ENCODE data around the gene TGFBR2.

DNA sequence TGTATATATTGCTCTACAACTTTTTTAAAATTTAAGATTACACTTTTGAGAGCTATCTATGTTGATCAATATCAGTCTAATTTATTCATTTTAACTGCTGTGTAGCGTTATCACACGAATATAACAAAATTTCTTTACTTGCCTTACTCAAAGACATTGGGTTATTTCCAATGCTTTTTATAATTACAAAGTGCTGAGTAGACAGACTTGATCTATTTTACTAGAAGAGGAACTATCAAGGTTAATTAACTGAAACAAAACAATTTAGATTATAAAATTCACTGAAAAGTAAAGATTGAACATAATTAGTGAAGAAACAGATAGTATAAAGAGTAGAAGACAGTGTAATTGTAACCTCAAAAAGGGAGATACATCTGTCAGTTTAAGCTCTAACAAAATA is 105.5 kb downstream of the TGFBR2 start:
- TF ChIP-seq, protein P1, sequence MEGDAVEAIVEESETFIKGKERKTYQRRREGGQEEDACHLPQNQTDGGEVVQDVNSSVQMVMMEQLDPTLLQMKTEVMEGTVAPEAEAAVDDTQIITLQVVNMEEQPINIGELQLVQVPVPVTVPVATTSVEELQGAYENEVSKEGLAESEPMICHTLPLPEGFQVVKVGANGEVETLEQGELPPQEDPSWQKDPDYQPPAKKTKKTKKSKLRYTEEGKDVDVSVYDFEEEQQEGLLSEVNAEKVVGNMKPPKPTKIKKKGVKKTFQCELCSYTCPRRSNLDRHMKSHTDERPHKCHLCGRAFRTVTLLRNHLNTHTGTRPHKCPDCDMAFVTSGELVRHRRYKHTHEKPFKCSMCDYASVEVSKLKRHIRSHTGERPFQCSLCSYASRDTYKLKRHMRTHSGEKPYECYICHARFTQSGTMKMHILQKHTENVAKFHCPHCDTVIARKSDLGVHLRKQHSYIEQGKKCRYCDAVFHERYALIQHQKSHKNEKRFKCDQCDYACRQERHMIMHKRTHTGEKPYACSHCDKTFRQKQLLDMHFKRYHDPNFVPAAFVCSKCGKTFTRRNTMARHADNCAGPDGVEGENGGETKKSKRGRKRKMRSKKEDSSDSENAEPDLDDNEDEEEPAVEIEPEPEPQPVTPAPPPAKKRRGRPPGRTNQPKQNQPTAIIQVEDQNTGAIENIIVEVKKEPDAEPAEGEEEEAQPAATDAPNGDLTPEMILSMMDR (IDR thresholded peaks at IDR 0.05 in 2 of 3, conservative IDR thresholded peaks at IDR 0.05 in 1 of 3; ENCODE audit: borderline replicate concordance in 1 of 3, insufficient read depth in 1 of 3, low read depth in 2 of 3, low read length in 2 of 3), result no peak
- TF ChIP-seq EZH2 (IDR thresholded peaks at IDR 0.05), result no peak
- TF ChIP-seq POLR2A (IDR thresholded peaks at IDR 0.05; ENCODE audit: borderline replicate concordance, extremely low read depth, insufficient read depth, insufficient read length), result no peak
- no peak for TF ChIP-seq EZH2phosphoT487 (IDR thresholded peaks at IDR 0.05; ENCODE audit: borderline replicate concordance)
- TF ChIP-seq POLR2AphosphoS5 (IDR thresholded peaks at IDR 0.05; ENCODE audit: low read depth, low read length), result no peak
- TF ChIP-seq ZFX (IDR thresholded peaks at IDR 0.05), result no peak
- TF ChIP-seq SRF (IDR thresholded peaks at IDR 0.05; ENCODE audit: low read depth), result no peak
- TF ChIP-seq YY1 (IDR thresholded peaks at IDR 0.05; ENCODE audit: extremely low read depth, insufficient replicate concordance, low read depth, low read length), result no peak
- TF ChIP-seq, protein P2, sequence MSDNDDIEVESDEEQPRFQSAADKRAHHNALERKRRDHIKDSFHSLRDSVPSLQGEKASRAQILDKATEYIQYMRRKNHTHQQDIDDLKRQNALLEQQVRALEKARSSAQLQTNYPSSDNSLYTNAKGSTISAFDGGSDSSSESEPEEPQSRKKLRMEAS (IDR thresholded peaks at IDR 0.05), result no peak
- TF ChIP-seq RAD21 (IDR thresholded peaks at IDR 0.05; ENCODE audit: low read depth), result no peak
- TF ChIP-seq REST (IDR thresholded peaks at IDR 0.05; ENCODE audit: low read depth), result no peak
- no peak for TF ChIP-seq ELF1 (IDR thresholded peaks at IDR 0.05; ENCODE audit: borderline replicate concordance, low read depth)
- TF ChIP-seq JUND (IDR thresholded peaks at IDR 0.05), result no peak
